PC-3 (cell line): ENCODE data around the gene PTGR2. TPM values are rescaled to one million over a fixed set of nuclear protein-coding genes. Genes with fewer than 3 reads are reported as not detected.

Experiments used
- ATAC-seq: fragments of 200-7000 bp; cut with Tn5 transposase; 2 replicates; pipeline ENCODE4 v1.9.1; 2020; ENCODE audit warnings: mild to moderate bottlenecking, moderate library complexity
- BruUV-seq: library from RNA; stranded (reverse); fragments of 400-500 nt; replicated peaks from 2 replicates; lab custom pipeline; 2021; lab: Mats Ljungman, UMichigan
- CTCF ChIA-PET: fragments of 300-600 bp; sonication (Branson Sonifier 250); formaldehyde crosslinking; loops from one replicate; lab custom pipeline; 2022; ENCODE audit warnings: antibody characterized with exemption; lab: Charles Lee
- POLR2A ChIA-PET: fragments of 300-600 bp; sonication (Branson Sonifier 250); formaldehyde crosslinking; loops from one replicate; lab custom pipeline; 2022; ENCODE audit warnings: antibody characterized with exemption; ENCODE audit not compliant: unreplicated experiment; lab: Charles Lee
- DNase-seq: peaks from one replicate; pipeline ENCODE4 v3.0.0-alpha.2; 2015
- H2AFZ ChIP-seq: fragments of 300-600 bp; sonication (generic); 2 replicates; pipeline ENCODE4 v1.6.0; 2016; ENCODE audit warnings: antibody characterized with exemption, low read length
- H3F3A ChIP-seq: fragments of 300-600 bp; sonication (generic); one replicate; pipeline ENCODE4 v1.6.0; 2017; ENCODE audit warnings: antibody characterized with exemption, low read length, control low read depth, mild to moderate bottlenecking; ENCODE audit not compliant: unreplicated experiment
- H3K27ac ChIP-seq: fragments of 300-600 bp; sonication (generic); 2 replicates; pipeline ENCODE4 v1.5.1; 2016; ENCODE audit warnings: mild to moderate bottlenecking, low read length
- H3K27me3 ChIP-seq: fragments of 300-600 bp; sonication (generic); 2 replicates; pipeline ENCODE4 v1.6.1; 2016; ENCODE audit warnings: low read length, mixed read lengths
- H3K36me3 ChIP-seq: fragments of 300-600 bp; sonication (generic); 2 replicates; pipeline ENCODE4 v1.6.1; 2016; ENCODE audit warnings: low read depth, mixed run types, low read length, mixed read lengths
- H3K4me1 ChIP-seq: fragments of 300-600 bp; sonication (generic); 2 replicates; pipeline ENCODE4 v1.5.1; 2016; ENCODE audit warnings: low read length; ENCODE audit not compliant: insufficient read depth
- H3K4me2 ChIP-seq: fragments of 300-600 bp; sonication (generic); 2 replicates; pipeline ENCODE4 v1.6.0; 2016; ENCODE audit warnings: low read length
- H3K4me3 ChIP-seq: fragments of 300-600 bp; sonication (generic); 2 replicates; pipeline ENCODE4 v1.5.1; 2016; ENCODE audit warnings: mild to moderate bottlenecking, low read length, mixed read lengths
- H3K79me2 ChIP-seq: fragments of 300-600 bp; sonication (generic); 2 replicates; pipeline ENCODE4 v1.6.1; 2017; ENCODE audit warnings: low read length, mixed read lengths
- H3K9ac ChIP-seq: fragments of 300-600 bp; sonication (generic); 2 replicates; pipeline ENCODE4 v1.6.0; 2016; ENCODE audit warnings: mild to moderate bottlenecking, low read length
- H3K9me2 ChIP-seq: fragments of 300-600 bp; sonication (generic); replicated peaks from 2 replicates; pipeline ENCODE4 v1.6.1; 2016; ENCODE audit warnings: mixed run types, low read length, mixed read lengths
- H3K9me3 ChIP-seq: fragments of 300-600 bp; sonication (generic); 2 replicates; pipeline ENCODE4 v1.6.1; 2016; ENCODE audit warnings: low read length, mixed read lengths
- H4K20me1 ChIP-seq: fragments of 300-600 bp; sonication (generic); 2 replicates; pipeline ENCODE4 v1.6.1; 2016; ENCODE audit warnings: low read length, mixed read lengths
- CTCF ChIP-seq: fragments of 300-600 bp; sonication (generic); conservative IDR thresholded peaks from 2 replicates; pipeline ENCODE4 v1.5.1; 2017; ENCODE audit warnings: antibody characterized with exemption, low read depth, mild to moderate bottlenecking, low read length
- EZH2 ChIP-seq: fragments of 300-600 bp; sonication (generic); IDR thresholded peaks from one replicate; pipeline ENCODE4 v1.6.1; 2017; ENCODE audit warnings: antibody characterized with exemption, mild to moderate bottlenecking, low read length; ENCODE audit not compliant: unreplicated experiment
- EZH2phosphoT487 ChIP-seq: fragments of 300-600 bp; sonication (generic); IDR thresholded peaks from 2 replicates; pipeline ENCODE4 v1.6.1; 2018; ENCODE audit warnings: mild to moderate bottlenecking, antibody characterized with exemption, low read length, borderline replicate concordance
- intact Hi-C: fragments of 100-400 bp; cut with micrococcal nuclease; formaldehyde crosslinking; loops from 2 replicates; pipeline ENCODE4 v1.9.0; 2023
- total RNA-seq: library from RNA; depleted of rRNA; stranded (reverse); fragments of >200 nt; gene quantifications from 2 replicates; pipeline ENCODE4 v1.2.3, GENCODE V29; 2014

Gene PTGR2
- total RNA-seq, 1 experiment from 2014 or later, result 6.2 TPM

GRCh38 chr14:73804636-73805035, 47.0 kb upstream of the PTGR2 start:
- peaks cover 12% of the 10 kb centered on the region for H3K4me1 ChIP-seq
- intact Hi-C loops, result no loop called here
- ChIA-PET POLR2A (interaction anchor here (0.6 kb wide), 1 partner anchor 823 kb away, joined by 4 read pairs; no protein-coding TSS in a partner anchor), CTCF (no interaction called here)
- H3K9me2 ChIP-seq, result no peaks in the 10 kb centered on the region
- no TSS peak for BruUV-seq
- H2AFZ ChIP-seq, result no peak overlapping the region
- no peaks in the 10 kb centered on the region for H3K9me3 ChIP-seq
- DNase-seq, result no peak
- no peak overlapping the region for H3K4me2 ChIP-seq
- no peak overlapping the region for H3K9ac ChIP-seq
- no peaks in the 10 kb centered on the region for H3K27me3 ChIP-seq
- TF ChIP-seq EZH2 (no peak), EZH2phosphoT487 (no peak), CTCF (no peak)
- no peak overlapping the region for H3K4me3 ChIP-seq
- ATAC-seq, result no peak
- no peaks in the 10 kb centered on the region for H3K36me3 ChIP-seq
- no peak overlapping the region for H3K27ac ChIP-seq
- H3K79me2 ChIP-seq, result no peaks in the 10 kb centered on the region
- H3F3A ChIP-seq, result no peaks in the 10 kb centered on the region
- H4K20me1 ChIP-seq, result no peaks in the 10 kb centered on the region

GRCh38 chr14:73807457-73807856, 44.2 kb upstream of the PTGR2 start:
- Histone ChIP-seq H3K36me3 (no peaks in the 10 kb centered on the region), H4K20me1 (no peaks in the 10 kb centered on the region), H2AFZ (no peak overlapping the region), H3K9me3 (no peaks in the 10 kb centered on the region), H3K4me1 (peaks cover 7% of the 10 kb centered on the region), H3K4me2 (no peak overlapping the region), H3F3A (no peaks in the 10 kb centered on the region), H3K27me3 (no peaks in the 10 kb centered on the region), H3K27ac (no peak overlapping the region), H3K9me2 (no peaks in the 10 kb centered on the region), H3K9ac (no peak overlapping the region), H3K4me3 (no peak overlapping the region), H3K79me2 (no peaks in the 10 kb centered on the region)
- CTCF ChIA-PET, result interaction anchor here (0.7 kb wide), 1 partner anchor 412 kb away, joined by 6 read pairs; no protein-coding TSS in a partner anchor
- TF ChIP-seq EZH2 (no peak), EZH2phosphoT487 (no peak), CTCF (no peak)
- POLR2A ChIA-PET, result no interaction called here
- ATAC-seq (no peak), DNase-seq (no peak)
- intact Hi-C loops, result no loop called here
- no TSS peak for BruUV-seq

GRCh38 chr14:73809391-73809790, 42.2 kb upstream of the PTGR2 start:
- Histone ChIP-seq H3K4me3 (no peak overlapping the region), H3K9ac (no peak overlapping the region), H3K36me3 (no peaks in the 10 kb centered on the region), H3K27ac (no peak overlapping the region), H3K9me2 (no peaks in the 10 kb centered on the region), H3K4me2 (no peak overlapping the region), H3K4me1 (no peaks in the 10 kb centered on the region), H4K20me1 (no peaks in the 10 kb centered on the region), H3F3A (no peaks in the 10 kb centered on the region), H3K9me3 (no peaks in the 10 kb centered on the region), H3K27me3 (no peaks in the 10 kb centered on the region), H3K79me2 (no peaks in the 10 kb centered on the region), H2AFZ (no peak overlapping the region)
- POLR2A ChIA-PET, result no interaction called here
- no peak for DNase-seq
- no peak for ATAC-seq
- CTCF ChIA-PET, result no interaction called here
- no peak for TF ChIP-seq EZH2phosphoT487
- TF ChIP-seq CTCF, result no peak
- TF ChIP-seq EZH2, result no peak
- BruUV-seq, result no TSS peak
- intact Hi-C loops, result no loop called here
